Skeletal muscle tissue (tissue), 4 donors: Measurements from ENCODE around the gene TFR2. TPM values are rescaled to one million over a fixed set of nuclear protein-coding genes. Genes with fewer than 3 reads are reported as not detected.

Experiments used
- H3K27ac ChIP-seq: one replicate; pipeline ENCODE4 v1.7.0; 2013; ENCODE audit warnings: mild to moderate bottlenecking, low read depth, low read length, inconsistent platforms
- H3K27me3 ChIP-seq, 3 donors: one replicate each; pipeline ENCODE4 v1.7.0; 2013; ENCODE audit warnings: low read length in 3 of 3; ENCODE audit not compliant: control insufficient read depth in 3 of 3, insufficient read depth in 3 of 3
- H3K36me3 ChIP-seq, 3 donors: one replicate each; pipeline ENCODE4 v1.7.0; 2013; ENCODE audit warnings: low read length in 3 of 3; ENCODE audit not compliant: control insufficient read depth in 3 of 3, insufficient read depth in 3 of 3
- H3K4me1 ChIP-seq, 3 donors: one replicate each; pipeline ENCODE4 v1.7.0; 2013; ENCODE audit warnings: low read length in 3 of 3, mild to moderate bottlenecking in 3 of 3; ENCODE audit not compliant: control insufficient read depth in 3 of 3, insufficient read depth in 3 of 3
- H3K4me3 ChIP-seq, 3 donors: one replicate each; pipeline ENCODE4 v1.7.0; 2013; ENCODE audit warnings: low read length in 3 of 3
- H3K9ac ChIP-seq, 3 donors: one replicate each; pipeline ENCODE4 v1.7.0; 2013; ENCODE audit warnings: low read length in 3 of 3, mild to moderate bottlenecking in 3 of 3, moderate library complexity in 2 of 3, low read depth in 1 of 3
- H3K9me3 ChIP-seq, 3 donors: one replicate each; pipeline ENCODE4 v1.7.0; 2013; ENCODE audit warnings: low read length in 3 of 3; ENCODE audit not compliant: control insufficient read depth in 3 of 3
- total RNA-seq: library from RNA; depleted of rRNA; stranded (reverse); fragments of >200 nt; gene quantifications from one replicate; pipeline ENCODE4 v1.2.3, GENCODE V29; 2014
- donor health status: Osteomylitis.

TFR2 gene
- total RNA-seq, 1 donor from 2014 or later: 1.0 TPM

GRCh38 chr7:100654908-100655831 is 13.8 kb upstream of the TFR2 start:
- H3K4me3 ChIP-seq: no peak overlapping the region
- H3K9ac ChIP-seq: no peak overlapping the region
- no peaks in the 10 kb centered on the region for H3K4me1 ChIP-seq
- no peaks in the 10 kb centered on the region for H3K36me3 ChIP-seq
- H3K27ac ChIP-seq: no peak overlapping the region
- peaks cover 29 to 43% (median 31%) of the 10 kb centered on the region in 3 donors for H3K27me3 ChIP-seq
- H3K9me3 ChIP-seq: no peaks in the 10 kb centered on the region

GRCh38 chr7:100649826-100650565 is 8.6 kb upstream of the TFR2 start:
- H3K27me3 ChIP-seq: peaks cover 27 to 43% (median 29%) of the 10 kb centered on the region in 3 donors
- no peak overlapping the region for H3K4me3 ChIP-seq
- no peaks in the 10 kb centered on the region for H3K36me3 ChIP-seq
- no peaks in the 10 kb centered on the region for H3K9me3 ChIP-seq
- no peak overlapping the region for H3K9ac ChIP-seq
- H3K27ac ChIP-seq: no peak overlapping the region
- H3K4me1 ChIP-seq: no peaks in the 10 kb centered on the region

GRCh38 chr7:100642534-100642907 is 1.2 kb upstream of the TFR2 start:
- no peaks in the 10 kb centered on the region for H3K9me3 ChIP-seq
- peaks cover 14 to 49% (median 40%) of the 10 kb centered on the region in 3 donors for H3K27me3 ChIP-seq
- H3K27ac ChIP-seq: no peak overlapping the region
- H3K9ac ChIP-seq: no peak overlapping the region
- no peaks in the 10 kb centered on the region for H3K36me3 ChIP-seq
- no peak overlapping the region for H3K4me3 ChIP-seq
- H3K4me1 ChIP-seq: no peaks in the 10 kb centered on the region

GRCh38 chr7:100641860-100642533 is 645 bp upstream of the TFR2 start:
- no peak overlapping the region for H3K9ac ChIP-seq
- no peak overlapping the region for H3K27ac ChIP-seq
- H3K4me3 ChIP-seq: no peak overlapping the region
- no peaks in the 10 kb centered on the region for H3K36me3 ChIP-seq
- no peaks in the 10 kb centered on the region for H3K4me1 ChIP-seq
- H3K9me3 ChIP-seq: no peaks in the 10 kb centered on the region
- peaks cover 12 to 46% (median 37%) of the 10 kb centered on the region in 3 donors for H3K27me3 ChIP-seq

GRCh38 chr7:100640517-100641440 is 573 bp downstream of the TFR2 start:
- H3K4me3 ChIP-seq: no peak overlapping the region
- no peaks in the 10 kb centered on the region for H3K36me3 ChIP-seq
- no peak overlapping the region for H3K27ac ChIP-seq
- no peak overlapping the region for H3K9ac ChIP-seq
- no peaks in the 10 kb centered on the region for H3K9me3 ChIP-seq
- H3K4me1 ChIP-seq: no peaks in the 10 kb centered on the region
- peaks cover 8 to 38% (median 31%) of the 10 kb centered on the region in 3 donors for H3K27me3 ChIP-seq

GRCh38 chr7:100639995-100640516 is 1.3 kb downstream of the TFR2 start:
- peaks cover 8 to 31% (median 30%) of the 10 kb centered on the region in 3 donors for H3K27me3 ChIP-seq
- no peak overlapping the region for H3K4me3 ChIP-seq

GRCh38 chr7:100632951-100633717 is 8.2 kb downstream of the TFR2 start:
- Histone ChIP-seq H3K27me3 (peaks cover 25 to 28% (median 27%) of the 10 kb centered on the region in 3 donors), H3K4me3 (peak overlapping the region; percentile 28 to 58 (median 54)), H3K9ac (peak overlapping the region in 1 of 3 donors; percentile 16), H3K27ac (no peak overlapping the region), H3K4me1 (peaks cover 7 to 8% (median 7%) of the 10 kb centered on the region in 3 donors), H3K36me3 (no peaks in the 10 kb centered on the region), H3K9me3 (no peaks in the 10 kb centered on the region)

More at GRCh38 chr7:100639995-100640516, 1.3 kb downstream of the TFR2 start:
- no peak overlapping the region for H3K9ac ChIP-seq
- no peaks in the 10 kb centered on the region for H3K4me1 ChIP-seq
- no peaks in the 10 kb centered on the region for H3K36me3 ChIP-seq
- H3K9me3 ChIP-seq: no peaks in the 10 kb centered on the region
- H3K27ac ChIP-seq: no peak overlapping the region

- Histone ChIP-seq H3K27me3 (peaks cover 32 to 44% (median 44%) of the 10 kb centered on the region in 3 donors), H3K9ac (no peak overlapping the region), H3K4me1 (peaks cover 7 to 15% (median 12%) of the 10 kb centered on the region in 3 donors), H3K4me3 (no peak overlapping the region), H3K36me3 (no peaks in the 10 kb centered on the region), H3K27ac (no peak overlapping the region), H3K9me3 (no peaks in the 10 kb centered on the region)
Observed at GRCh38 chr7:100630066-100630465, 11.3 kb downstream of the TFR2 start.
